ENCODE measurements around the gene LACTB. TPM values are rescaled to one million over a fixed set of nuclear protein-coding genes. Genes with fewer than 3 reads are reported as not detected.

Gene LACTB
- total RNA-seq, 1 donor from 2014 or later: 15.9 TPM

- DNase-seq (ENCODE audit: low spot score in 2 of 2) (no peak), FAIRE-seq (no peak)
These were observed 7.2 kb upstream of the LACTB start for GRCh38 chr15:63114465-63114864.

- DNase-seq (ENCODE audit: low spot score in 2 of 2) (no peak), FAIRE-seq (no peak)
These were observed 2.8 kb upstream of the LACTB start for GRCh38 chr15:63118854-63119253.

GRCh38 chr15:63122002-63122875 is 578 bp downstream of the LACTB start:
- FAIRE-seq: no peak

GRCh38 chr15:63124506-63124905 is 2.8 kb downstream of the LACTB start:
- no peak for FAIRE-seq

More at GRCh38 chr15:63122002-63122875, 578 bp downstream of the LACTB start:
- DNase-seq (ENCODE audit: low spot score in 2 of 2): peak; percentile 71 to 86

GRCh38 chr15:63126726-63127125 is 5.1 kb downstream of the LACTB start:
- DNase-seq (ENCODE audit: low spot score in 2 of 2): no peak
- no peak for FAIRE-seq

More at GRCh38 chr15:63124506-63124905, 2.8 kb downstream of the LACTB start:
- no peak for DNase-seq (ENCODE audit: low spot score in 2 of 2)

- no peak for FAIRE-seq
- DNase-seq (ENCODE audit: low spot score in 2 of 2): no peak
These were observed 12.1 kb downstream of the LACTB start for GRCh38 chr15:63133786-63134185.

- FAIRE-seq: no peak
These were observed 12.8 kb downstream of the LACTB start for GRCh38 chr15:63134245-63134985.

GRCh38 chr15:63135281-63135680 is 13.6 kb downstream of the LACTB start:
- FAIRE-seq: no peak

More at GRCh38 chr15:63134245-63134985, 12.8 kb downstream of the LACTB start:
- DNase-seq (ENCODE audit: low spot score in 2 of 2): no peak

GRCh38 chr15:63135804-63136203 is 14.1 kb downstream of the LACTB start:
- DNase-seq (ENCODE audit: low spot score in 2 of 2) (no peak), FAIRE-seq (no peak)

More at GRCh38 chr15:63135281-63135680, 13.6 kb downstream of the LACTB start:
- DNase-seq (ENCODE audit: low spot score in 2 of 2): no peak

- DNase-seq (ENCODE audit: low spot score in 2 of 2) (no peak), FAIRE-seq (no peak)
These were observed 15.1 kb downstream of the LACTB start for GRCh38 chr15:63136742-63137141.

GRCh38 chr15:63140936-63141335 is 19.3 kb downstream of the LACTB start:
- no peak for FAIRE-seq
- no peak for DNase-seq (ENCODE audit: low spot score in 2 of 2)

GRCh38 chr15:63145426-63145825 is 23.8 kb downstream of the LACTB start:
- FAIRE-seq (no peak), DNase-seq (ENCODE audit: low spot score in 2 of 2) (no peak)

GRCh38 chr15:63146684-63147083 is 25.0 kb downstream of the LACTB start:
- no peak for FAIRE-seq
- DNase-seq (ENCODE audit: low spot score in 2 of 2): no peak

GRCh38 chr15:63151665-63152064 is 30.0 kb downstream of the LACTB start:
- DNase-seq (ENCODE audit: low spot score in 2 of 2) (no peak), FAIRE-seq (no peak)

- FAIRE-seq: no peak
- DNase-seq (ENCODE audit: low spot score in 2 of 2): no peak
These were observed 33.8 kb downstream of the LACTB start for GRCh38 chr15:63155486-63155885.

- DNase-seq (ENCODE audit: low spot score in 2 of 2) (peak in 1 of 2 donors; percentile 19), FAIRE-seq (no peak)
These were observed 34.5 kb downstream of the LACTB start for GRCh38 chr15:63156086-63156710.

GRCh38 chr15:63156755-63157117 is 35.1 kb downstream of the LACTB start:
- peak; percentile 24 to 25 for DNase-seq (ENCODE audit: low spot score in 2 of 2)
- no peak for FAIRE-seq

GRCh38 chr15:63157118-63157843 is 35.6 kb downstream of the LACTB start, which contains the start of gene RPS27L:
Gene RPS27L, minus strand, starts transcription at chr15:63157477. Its CDS starts 72 bp downstream, at chr15:63157405.
- FAIRE-seq (no peak), DNase-seq (ENCODE audit: low spot score in 2 of 2) (peak; percentile 79 to 82)

GRCh38 chr15:63157891-63158431 is 36.3 kb downstream of the LACTB start:
- no peak for FAIRE-seq
- peak; percentile 46 for DNase-seq (ENCODE audit: low spot score in 2 of 2)

- DNase-seq (ENCODE audit: low spot score in 2 of 2) (no peak), FAIRE-seq (no peak)
These were observed 39.0 kb downstream of the LACTB start for GRCh38 chr15:63160638-63161037.

Data from frontal cortex (tissue), 4 donors.